H1 (cell line): Measurements from ENCODE around the gene KIF5C. TPM values are rescaled to one million over a fixed set of nuclear protein-coding genes. Genes with fewer than 3 reads are reported as not detected.

Source experiments
- CTCF ChIA-PET: fragments of 300-600 bp; sonication (Branson Sonifier 250); formaldehyde crosslinking; loops from one replicate; lab custom pipeline; 2021; ENCODE audit not compliant: partially characterized antibody; lab: Charles Lee
- POLR2A ChIA-PET: fragments of 300-600 bp; sonication (Branson Sonifier 250); formaldehyde crosslinking; loops from one replicate; lab custom pipeline; 2021; ENCODE audit warnings: inconsistent platforms; ENCODE audit not compliant: partially characterized antibody; lab: Charles Lee
- DNase-seq, 2 experiments: peaks; one replicate each; pipeline versions ENCODE4 v3.0.0 to v3.0.0-alpha.2; 2010 to 2022; ENCODE audit warnings: low spot score in 2 of 2, low read depth in 1 of 2, mixed read lengths in 1 of 2
- FAIRE-seq: peaks from 2 replicates; lab custom pipeline; 2011; peaks lifted over from hg19 to GRCh38; lab: Jason Lieb, UNC
- H2AFZ ChIP-seq: 2 replicates; pipeline ENCODE4 v1.8.1; 2012; ENCODE audit warnings: low read length, inconsistent platforms
- H2AK5ac ChIP-seq: 2 replicates; pipeline ENCODE4 v1.6.1; 2013; ENCODE audit warnings: low read depth, low read length
- H2BK120ac ChIP-seq: replicated peaks from 2 replicates; pipeline ENCODE3; 2013; ENCODE audit warnings: low read depth, low read length, inconsistent platforms
- H2BK12ac ChIP-seq: 2 replicates; pipeline ENCODE4 v1.6.1; 2013; ENCODE audit warnings: low read depth, low read length
- H2BK15ac ChIP-seq: 2 replicates; pipeline ENCODE4 v1.6.1; 2013; ENCODE audit warnings: low read length
- H2BK20ac ChIP-seq: 2 replicates; pipeline ENCODE4 v1.6.1; 2013; ENCODE audit warnings: low read length
- H2BK5ac ChIP-seq: 2 replicates; pipeline ENCODE4 v1.6.1; 2013; ENCODE audit warnings: low read depth, low read length
- H3K14ac ChIP-seq: 2 replicates; pipeline ENCODE4 v1.6.1; 2013; ENCODE audit warnings: inconsistent platforms; ENCODE audit not compliant: insufficient read length
- H3K18ac ChIP-seq: 2 replicates; pipeline ENCODE4 v1.6.1; 2013; ENCODE audit warnings: low read length; ENCODE audit errors: extremely low read depth
- H3K23ac ChIP-seq: 2 replicates; pipeline ENCODE4 v1.6.1; 2013; ENCODE audit warnings: inconsistent platforms; ENCODE audit not compliant: insufficient read length
- H3K23me2 ChIP-seq: 2 replicates; pipeline ENCODE4 v1.6.1; 2013; ENCODE audit warnings: low read depth, low read length
- H3K27ac ChIP-seq: 2 replicates; pipeline ENCODE4 v1.6.1; 2011; ENCODE audit warnings: low read depth, low read length, inconsistent platforms
- H3K27me3 ChIP-seq, 4 experiments: replicated peaks in 1 of 4; 1 replicate in 1 of 4; 2 replicates in 3 of 4; pipeline versions ENCODE4 v1.6.1 to v1.8.1; 2011 to 2013; ENCODE audit warnings: low read length in 3 of 4, mild to moderate bottlenecking in 3 of 4, inconsistent platforms in 2 of 4, mixed read lengths in 2 of 4, moderate library complexity in 1 of 4; ENCODE audit not compliant: control insufficient read depth in 3 of 4, insufficient read depth in 3 of 4; ENCODE audit errors: extremely low read depth in 1 of 4
- H3K36me3 ChIP-seq, 4 experiments: 2 replicates each; pipeline versions ENCODE4 v1.6.1 to v1.8.1; 2011 to 2013; ENCODE audit warnings: mild to moderate bottlenecking in 4 of 4, low read length in 3 of 4, moderate library complexity in 2 of 4, control low read depth in 1 of 4, inconsistent platforms in 1 of 4; ENCODE audit not compliant: insufficient read depth in 4 of 4, control insufficient read depth in 2 of 4
- H3K4ac ChIP-seq: replicated peaks from 2 replicates; pipeline ENCODE3; 2013; ENCODE audit warnings: low read length, low read depth, mixed read lengths, inconsistent platforms; ENCODE audit not compliant: insufficient read length
- H3K4me1 ChIP-seq, 4 experiments: replicated peaks in 1 of 4; 1 replicate in 1 of 4; 2 replicates in 3 of 4; pipeline versions ENCODE4 v1.6.1 to v1.8.1; 2011 to 2013; ENCODE audit warnings: low read length in 3 of 4, inconsistent platforms in 2 of 4, mixed read lengths in 1 of 4; ENCODE audit not compliant: insufficient read depth in 4 of 4, control insufficient read depth in 3 of 4
- H3K4me2 ChIP-seq, 2 experiments: 2 replicates each; pipeline versions ENCODE4 v1.6.1 to v1.8.1; 2011 to 2013; ENCODE audit warnings: low read depth in 2 of 2, low read length in 2 of 2, control low read depth in 1 of 2, inconsistent platforms in 1 of 2, mild to moderate bottlenecking in 1 of 2; ENCODE audit not compliant: insufficient read depth in 1 of 2
- H3K4me3 ChIP-seq, 4 experiments: fragments of 200-600, 300-600 bp in 1 of 4; sonication (generic), shearing (Covaris generic), sonication (Bioruptor Twin) in 1 of 4; 2 replicates each; pipeline versions ENCODE4 v1.5.1 to v1.8.1; 2011 to 2016; ENCODE audit warnings: low read length in 4 of 4, low read depth in 3 of 4, control low read depth in 2 of 4, inconsistent platforms in 2 of 4, mild to moderate bottlenecking in 2 of 4, mixed read lengths in 1 of 4, moderate library complexity in 1 of 4; ENCODE audit not compliant: insufficient read depth in 2 of 4; ENCODE audit errors: extremely low read depth in 1 of 4
- H3K56ac ChIP-seq: replicated peaks from 2 replicates; pipeline ENCODE3; 2013; ENCODE audit warnings: low read depth, mild to moderate bottlenecking, mixed read lengths, low read length, inconsistent platforms; ENCODE audit not compliant: insufficient read length
- H3K79me1 ChIP-seq: 2 replicates; pipeline ENCODE4 v1.6.1; 2013; ENCODE audit warnings: low read depth, low read length, control low read depth
- H3K79me2 ChIP-seq, 2 experiments: 2 replicates each; pipeline versions ENCODE4 v1.6.1 to v1.8.1; 2012 to 2013; ENCODE audit warnings: low read length in 2 of 2, mild to moderate bottlenecking in 2 of 2, inconsistent platforms in 1 of 2; ENCODE audit not compliant: insufficient read depth in 2 of 2, control insufficient read depth in 1 of 2
- H3K9ac ChIP-seq, 4 experiments: replicated peaks in 1 of 4; 1 replicate in 1 of 4; 2 replicates in 3 of 4; pipeline versions ENCODE4 v1.6.1 to v1.8.1; 2011 to 2013; ENCODE audit warnings: low read depth in 3 of 4, low read length in 3 of 4, control low read depth in 2 of 4, mild to moderate bottlenecking in 2 of 4, moderate library complexity in 2 of 4, inconsistent platforms in 1 of 4; ENCODE audit errors: extremely low read depth in 1 of 4
- H3K9me3 ChIP-seq, 2 experiments: 2 replicates each; pipeline versions ENCODE4 v1.6.1 to v1.8.1; 2012 to 2013; ENCODE audit warnings: mild to moderate bottlenecking in 2 of 2, moderate library complexity in 2 of 2, control low read depth in 1 of 2, inconsistent platforms in 1 of 2, low read depth in 1 of 2, low read length in 1 of 2, mixed read lengths in 1 of 2; ENCODE audit not compliant: insufficient read depth in 2 of 2
- H4K20me1 ChIP-seq, 2 experiments: replicated peaks in 1 of 2; 2 replicates each; pipeline versions ENCODE3 to v1.8.1; 2011 to 2013; ENCODE audit warnings: inconsistent platforms in 2 of 2, low read length in 2 of 2, mild to moderate bottlenecking in 1 of 2; ENCODE audit not compliant: insufficient read depth in 2 of 2, control insufficient read depth in 1 of 2
- H4K5ac ChIP-seq: 2 replicates; pipeline ENCODE4 v1.6.1; 2013; ENCODE audit warnings: low read length, low read depth, mixed read lengths, inconsistent platforms; ENCODE audit not compliant: insufficient read length
- H4K8ac ChIP-seq: 2 replicates; pipeline ENCODE4 v1.8.0; 2013; ENCODE audit warnings: mild to moderate bottlenecking, moderate library complexity, low read length, inconsistent platforms; ENCODE audit not compliant: insufficient read depth; ENCODE audit errors: extremely low read depth
- H4K91ac ChIP-seq: replicated peaks from 2 replicates; pipeline ENCODE3; 2013; ENCODE audit warnings: low read length, mixed read lengths, inconsistent platforms; ENCODE audit not compliant: insufficient read length
- CBX5 ChIP-seq: fragments of 300-800, 300-1000 bp; sonication (generic); IDR thresholded peaks from 2 replicates; pipeline ENCODE4 v1.7.1; 2016; ENCODE audit warnings: antibody characterized with exemption, low read length, low read depth
- CHD1 ChIP-seq: IDR thresholded peaks from 2 replicates; pipeline ENCODE4 v1.6.1; 2012; ENCODE audit warnings: low read depth, low read length, improper control_type of control experiment
- CHD2 ChIP-seq: IDR thresholded peaks from 2 replicates; pipeline ENCODE4 v1.6.1; 2012; ENCODE audit warnings: low read length, improper control_type of control experiment
- EGR1 ChIP-seq: IDR thresholded peaks from 2 replicates; pipeline ENCODE4 v1.6.1; 2011; ENCODE audit warnings: low read depth, low read length, borderline replicate concordance
- JUN ChIP-seq: IDR thresholded peaks from 2 replicates; pipeline ENCODE4 v1.6.1; 2011; ENCODE audit warnings: low read depth, mild to moderate bottlenecking, improper control_type of control experiment, low read length
- JUND ChIP-seq: IDR thresholded peaks from 2 replicates; pipeline ENCODE4 v1.6.1; 2011; ENCODE audit warnings: mild to moderate bottlenecking, improper control_type of control experiment, low read length
- NANOG ChIP-seq: IDR thresholded peaks from 2 replicates; pipeline ENCODE4 v1.6.1; 2011; ENCODE audit warnings: low read length, low read depth, mild to moderate bottlenecking, inconsistent platforms; ENCODE audit not compliant: insufficient read depth, poor library complexity, severe bottlenecking
- POLR2A ChIP-seq, 2 experiments: IDR thresholded peaks; 1 replicate in 1 of 2; 2 replicates in 1 of 2; pipeline ENCODE4 v1.6.1; 2011; ENCODE audit warnings: low read depth in 2 of 2, low read length in 2 of 2, mild to moderate bottlenecking in 2 of 2; ENCODE audit errors: control extremely low read depth in 1 of 2
- POU5F1 ChIP-seq: IDR thresholded peaks from 2 replicates; pipeline ENCODE4 v1.6.1; 2011; ENCODE audit warnings: low read depth, mild to moderate bottlenecking, low read length, moderate library complexity
- SP4 ChIP-seq: IDR thresholded peaks from 2 replicates; pipeline ENCODE4 v1.6.1; 2012; ENCODE audit warnings: low read length, inconsistent platforms
- TEAD4 ChIP-seq: IDR thresholded peaks from 2 replicates; pipeline ENCODE4 v1.6.1; 2012; ENCODE audit warnings: low read depth, low read length, inconsistent platforms, mixed read lengths
- WGBS, 2 experiments: shearing (Covaris generic) in 1 of 2; methylation state at CpG; one replicate each; pipeline versions ENCODE4 v1.1.6 to v1.1.7; 2013 to 2015; ENCODE audit warnings: low lambda C conversion rate in 2 of 2, mixed read lengths in 2 of 2, inconsistent platforms in 1 of 2, low coverage in 1 of 2, missing lambda C conversion rate in 1 of 2; ENCODE audit not compliant: insufficient replicate concordance in 2 of 2, insufficient coverage in 1 of 2, insufficient read length in 1 of 2; ENCODE audit errors: extremely low coverage in 1 of 2, missing lambda C conversion rate in 1 of 2; 5-methylcytosine and 5-hydroxymethylcytosine counted together
- polyA plus RNA-seq, 7 experiments: library from polyadenylated mRNA; depleted of rRNA in 3 of 7; stranded (reverse) in 5 of 7; unstranded in 2 of 7; fragments of >200 nt in 5 of 7; fragments of 200-250 nt in 2 of 7; gene quantifications; 1 replicate in 5 of 7; 2 replicates in 1 of 7; 4 replicates in 1 of 7; pipeline versions ENCODE4 v1.2.1 to v1.2.3, GENCODE V29; 2011 to 2013; ENCODE audit warnings: missing spikeins in 2 of 7, mixed read lengths in 2 of 7
- total RNA-seq: library from RNA; stranded (reverse); fragmentation: NEBNext Ultra II Directional; extraction: Animal tissue kit (Norgen Biotek cat#: 25700); gene quantifications from 2 replicates; pipeline ENCODE4 v1.2.1, GENCODE V29; 2021
- TF ChIP-seq, protein P1 (sequence below): IDR thresholded peaks from 2 replicates; pipeline ENCODE4 v1.6.1; 2012; ENCODE audit warnings: low read length, inconsistent platforms

KIF5C gene
- total and polyA plus RNA-seq, 2 of the 8 experiments (the other 6 are each of a cell fraction or from before 2014, with no cell fraction given), result 16.3 to 66.4 TPM

DNA sequence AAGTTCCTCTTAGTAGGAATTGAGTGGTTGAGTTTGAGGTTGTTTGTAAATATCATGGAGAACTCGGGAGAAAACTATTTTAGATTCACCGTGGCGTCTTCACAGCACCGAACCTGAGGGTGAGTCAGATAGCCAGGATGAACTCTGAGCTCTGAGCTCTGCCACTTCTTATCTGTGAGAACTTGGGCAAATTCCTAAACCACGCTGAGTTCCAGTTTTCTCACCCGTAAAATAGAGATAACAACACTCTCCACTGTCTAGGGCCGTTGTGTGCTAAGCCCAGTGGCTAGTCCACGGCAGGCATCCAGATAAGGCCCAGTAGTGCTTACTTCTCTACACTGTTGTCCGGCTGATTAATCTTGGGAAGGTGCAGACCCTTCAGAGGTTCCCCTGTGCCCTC, 7.0 kb downstream of the KIF5C start:
- H2AFZ ChIP-seq, result no peak overlapping the region
- 0 out of 2 replicates have a peak overlapping the region, but pooled peaks have one; percentile 54 for H4K8ac ChIP-seq
- POLR2A ChIA-PET, result no interaction called here
- H4K5ac ChIP-seq, result no peak overlapping the region
- H3K18ac ChIP-seq, result no peak overlapping the region
- H2BK20ac ChIP-seq, result no peak overlapping the region
- no peak overlapping the region for H4K91ac ChIP-seq
- no peak overlapping the region for H3K56ac ChIP-seq
- H2BK15ac ChIP-seq, result no peak overlapping the region
- H3K9ac ChIP-seq, result no peak overlapping the region
- H2AK5ac ChIP-seq, result no peak overlapping the region
- H3K4me1 ChIP-seq, result peaks cover 0 to 4% (median 2%) of the 10 kb centered on the region in 4 experiments; a peak in 5 of 7 replicates
- DNase-seq (no peak), FAIRE-seq (no peak)
- H3K4ac ChIP-seq, result no peak overlapping the region
- peaks cover 3% of the 10 kb centered on the region; the same call in 1 of the 2 replicates for H3K79me1 ChIP-seq
- H3K27ac ChIP-seq, result no peak overlapping the region
- WGBS, 2 experiments, result 93% methylated on average over 9 of the region's 9 CpGs; no CpG with 5 or more reads in 1 of the 2 experiments
- no peak overlapping the region for H2BK120ac ChIP-seq
- no peak overlapping the region for H3K14ac ChIP-seq
- H2BK5ac ChIP-seq, result no peak overlapping the region
- H3K9me3 ChIP-seq, result 0 out of 4 replicates have a peak, but pooled peaks cover 4 to 5% of the 10 kb centered on the region in 2 experiments
- H3K23ac ChIP-seq, result no peak overlapping the region
- no peaks in the 10 kb centered on the region for H3K23me2 ChIP-seq
- CTCF ChIA-PET, result interaction anchor here (0.7 to 1.4 kb wide), 3 partner anchors 27 to 135 kb away, joined by 3 to 5 read pairs (median 3); no protein-coding TSS in a partner anchor
- H4K20me1 ChIP-seq, result peaks cover 10 to 16% of the 10 kb centered on the region in 2 experiments
- no peak overlapping the region for H2BK12ac ChIP-seq
- no peaks in the 10 kb centered on the region for H3K27me3 ChIP-seq
- H3K79me2 ChIP-seq, result peaks cover 0 to 57% of the 10 kb centered on the region in 2 experiments; a peak in 3 of 4 replicates
- no peak overlapping the region for H3K4me3 ChIP-seq
- H3K36me3 ChIP-seq, result peaks cover 0 to 2% (median 0%) of the 10 kb centered on the region in 4 experiments; a peak in 2 of 8 replicates
- H3K4me2 ChIP-seq, result no peak overlapping the region
- TF ChIP-seq TEAD4 (no peak), JUN (no peak), POU5F1 (no peak), JUND (no peak), CHD2 (no peak), CHD1 (no peak), NANOG (no peak), SP4 (no peak), EGR1 (no peak), POLR2A (IDR thresholded peaks at IDR 0.05; ENCODE audit: control extremely low read depth in 1 of 2, low read depth in 2 of 2, low read length in 2 of 2) (no peak), CBX5 (no peak)
- TF ChIP-seq, protein P1, sequence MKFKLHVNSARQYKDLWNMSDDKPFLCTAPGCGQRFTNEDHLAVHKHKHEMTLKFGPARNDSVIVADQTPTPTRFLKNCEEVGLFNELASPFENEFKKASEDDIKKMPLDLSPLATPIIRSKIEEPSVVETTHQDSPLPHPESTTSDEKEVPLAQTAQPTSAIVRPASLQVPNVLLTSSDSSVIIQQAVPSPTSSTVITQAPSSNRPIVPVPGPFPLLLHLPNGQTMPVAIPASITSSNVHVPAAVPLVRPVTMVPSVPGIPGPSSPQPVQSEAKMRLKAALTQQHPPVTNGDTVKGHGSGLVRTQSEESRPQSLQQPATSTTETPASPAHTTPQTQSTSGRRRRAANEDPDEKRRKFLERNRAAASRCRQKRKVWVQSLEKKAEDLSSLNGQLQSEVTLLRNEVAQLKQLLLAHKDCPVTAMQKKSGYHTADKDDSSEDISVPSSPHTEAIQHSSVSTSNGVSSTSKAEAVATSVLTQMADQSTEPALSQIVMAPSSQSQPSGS, result no peak
